Mucosa of rectum (tissue), 2 donors: Measurements from ENCODE around the gene MEA1.
A peak's percentile ranks its signal among the peaks of the same experiment; 100 is the strongest.

Source experiments
- H3K27ac ChIP-seq, 2 donors: one replicate each; pipeline ENCODE4 v1.7.0; 2013; ENCODE audit warnings: inconsistent platforms in 2 of 2, low read depth in 2 of 2, low read length in 2 of 2
- H3K27me3 ChIP-seq, 2 donors: one replicate each; pipeline ENCODE4 v1.7.0; 2013; ENCODE audit warnings: low read length in 2 of 2; ENCODE audit not compliant: control insufficient read depth in 2 of 2, insufficient read depth in 2 of 2
- H3K36me3 ChIP-seq, 2 donors: one replicate each; pipeline ENCODE4 v1.7.0; 2013; ENCODE audit warnings: low read length in 2 of 2; ENCODE audit not compliant: control insufficient read depth in 2 of 2, insufficient read depth in 2 of 2
- H3K4me1 ChIP-seq, 2 donors: one replicate each; pipeline ENCODE4 v1.7.0; 2013; ENCODE audit warnings: low read length in 2 of 2, mild to moderate bottlenecking in 1 of 2; ENCODE audit not compliant: control insufficient read depth in 2 of 2, insufficient read depth in 2 of 2
- H3K4me3 ChIP-seq, 2 donors: one replicate each; pipeline ENCODE4 v1.7.0; 2013; ENCODE audit warnings: low read length in 2 of 2
- H3K9ac ChIP-seq, 2 donors: one replicate each; pipeline ENCODE4 v1.7.0; 2013; ENCODE audit warnings: low read length in 2 of 2, low read depth in 1 of 2, mild to moderate bottlenecking in 1 of 2
- H3K9me3 ChIP-seq, 2 donors: one replicate each; pipeline ENCODE4 v1.7.0; 2013; ENCODE audit warnings: low read length in 2 of 2; ENCODE audit not compliant: control insufficient read depth in 2 of 2
- donor health status: healthy.
- donor health status: Normal muscosa, but diverticular disease.

The MEA1 gene

DNA sequence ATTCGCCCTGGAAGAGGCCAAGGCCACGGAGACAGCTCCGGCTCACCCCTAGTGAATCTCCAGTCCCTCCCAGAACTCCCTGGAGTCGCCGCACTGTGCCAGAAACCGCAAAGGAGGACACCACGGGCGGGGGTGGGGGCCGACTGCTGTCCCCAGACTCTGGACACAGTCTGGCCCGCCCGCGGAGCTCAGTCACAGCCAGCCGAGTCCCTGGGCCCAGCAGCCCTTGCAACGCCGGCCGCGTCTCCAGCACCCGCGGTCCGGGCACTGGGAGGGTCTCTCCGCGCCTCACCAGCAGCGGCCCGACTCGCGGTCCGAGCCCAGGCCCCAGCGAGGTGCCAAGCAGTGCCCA lies 35.3 kb downstream of the MEA1 start:
- Histone ChIP-seq H3K9ac (peak overlapping the region; percentile 83 to 88), H3K4me1 (peaks cover 12% of the 10 kb centered on the region in 2 donors), H3K36me3 (peaks cover 4 to 6% of the 10 kb centered on the region in 2 donors), H3K27ac (peak overlapping the region; percentile 88 to 92), H3K4me3 (peak overlapping the region; percentile 85 to 95), H3K27me3 (no peaks in the 10 kb centered on the region), H3K9me3 (no peaks in the 10 kb centered on the region)

- Histone ChIP-seq H3K27me3 (no peaks in the 10 kb centered on the region), H3K9me3 (no peaks in the 10 kb centered on the region), H3K27ac (no peak overlapping the region), H3K4me3 (no peak overlapping the region), H3K4me1 (peaks cover 11 to 12% of the 10 kb centered on the region in 2 donors), H3K36me3 (peaks cover 6 to 8% of the 10 kb centered on the region in 2 donors), H3K9ac (no peak overlapping the region)
Observed at GRCh38 chr6:42974919-42975505, 38.7 kb downstream of the MEA1 start.

- H3K36me3 ChIP-seq = peaks cover 10 to 12% of the 10 kb centered on the region in 2 donors
Observed at GRCh38 chr6:42973926-42974325, 39.8 kb downstream of the MEA1 start.

GRCh38 chr6:42971746-42972327 lies 41.9 kb downstream of the MEA1 start:
- Histone ChIP-seq H3K4me1 (no peaks in the 10 kb centered on the region), H3K9me3 (no peaks in the 10 kb centered on the region), H3K27me3 (no peaks in the 10 kb centered on the region), H3K27ac (no peak overlapping the region), H3K4me3 (no peak overlapping the region), H3K36me3 (peaks cover 16 to 20% of the 10 kb centered on the region in 2 donors), H3K9ac (no peak overlapping the region)

More at GRCh38 chr6:42973926-42974325, 39.8 kb downstream of the MEA1 start:
- Histone ChIP-seq H3K4me3 (no peak overlapping the region), H3K9ac (no peak overlapping the region), H3K27ac (no peak overlapping the region), H3K9me3 (no peaks in the 10 kb centered on the region), H3K27me3 (no peaks in the 10 kb centered on the region), H3K4me1 (peaks cover 4 to 7% of the 10 kb centered on the region in 2 donors)

DNA sequence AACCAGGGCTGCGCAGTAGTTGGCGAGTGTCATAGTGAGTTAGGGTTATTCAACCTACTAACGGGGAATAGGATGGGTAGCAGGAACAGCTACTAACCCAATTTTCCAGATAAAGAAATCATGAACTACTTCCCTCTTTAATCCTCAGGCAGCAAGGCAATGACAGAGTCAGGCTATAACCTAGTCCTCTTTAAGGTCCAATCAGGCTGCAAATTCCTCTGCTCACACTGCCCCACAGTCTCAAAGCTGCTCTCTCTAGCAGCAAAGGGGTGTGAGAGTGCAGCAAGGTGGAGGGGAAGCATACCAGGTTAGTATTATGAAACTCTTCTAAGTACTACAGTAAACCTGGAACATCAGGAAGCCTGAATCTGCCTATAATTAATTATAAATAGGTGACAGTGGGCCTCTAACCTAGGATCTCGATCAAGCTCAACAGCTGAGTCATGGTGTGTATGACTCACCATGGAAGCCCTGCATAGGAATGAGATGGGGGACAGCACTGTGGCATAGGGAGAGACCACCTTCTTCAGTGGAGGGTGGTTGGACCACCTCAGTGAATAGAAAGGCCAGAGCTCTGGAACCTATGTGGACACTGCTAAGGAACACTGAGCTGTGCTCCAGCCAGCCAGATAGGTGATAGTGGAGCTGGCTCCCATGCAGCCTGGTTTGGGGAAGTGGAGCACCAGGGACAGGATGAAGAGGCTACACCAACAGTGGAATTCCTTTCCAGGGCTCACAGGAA lies 42.7 kb downstream of the MEA1 start:
- Histone ChIP-seq H3K27ac (no peak overlapping the region), H3K27me3 (no peaks in the 10 kb centered on the region), H3K4me1 (no peaks in the 10 kb centered on the region), H3K9me3 (no peaks in the 10 kb centered on the region), H3K4me3 (no peak overlapping the region), H3K36me3 (peaks cover 20% of the 10 kb centered on the region in 2 donors), H3K9ac (no peak overlapping the region)

DNA sequence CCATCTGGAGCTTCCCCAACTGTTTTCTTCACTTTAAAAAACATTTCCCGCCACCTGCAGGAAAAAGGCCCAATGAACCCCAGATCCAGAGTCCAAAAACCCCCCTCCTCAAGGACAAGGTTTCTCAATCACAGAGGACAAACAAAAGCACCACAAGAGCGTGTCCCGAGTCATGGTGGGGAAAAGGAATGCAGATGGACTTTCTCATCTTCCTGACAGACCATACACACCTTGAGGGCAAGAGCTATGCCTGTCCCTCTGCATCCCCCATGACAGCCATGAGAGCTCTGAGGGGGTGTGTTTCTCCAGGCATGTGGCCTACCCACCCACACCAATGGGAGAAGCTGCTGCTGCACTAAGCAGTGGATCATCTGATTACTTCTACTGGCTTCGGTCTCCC lies 43.8 kb downstream of the MEA1 start:
- Histone ChIP-seq H3K27ac (no peak overlapping the region), H3K27me3 (no peaks in the 10 kb centered on the region), H3K4me3 (no peak overlapping the region), H3K4me1 (no peaks in the 10 kb centered on the region), H3K9me3 (no peaks in the 10 kb centered on the region), H3K36me3 (peaks cover 21 to 25% of the 10 kb centered on the region in 2 donors), H3K9ac (no peak overlapping the region)

DNA sequence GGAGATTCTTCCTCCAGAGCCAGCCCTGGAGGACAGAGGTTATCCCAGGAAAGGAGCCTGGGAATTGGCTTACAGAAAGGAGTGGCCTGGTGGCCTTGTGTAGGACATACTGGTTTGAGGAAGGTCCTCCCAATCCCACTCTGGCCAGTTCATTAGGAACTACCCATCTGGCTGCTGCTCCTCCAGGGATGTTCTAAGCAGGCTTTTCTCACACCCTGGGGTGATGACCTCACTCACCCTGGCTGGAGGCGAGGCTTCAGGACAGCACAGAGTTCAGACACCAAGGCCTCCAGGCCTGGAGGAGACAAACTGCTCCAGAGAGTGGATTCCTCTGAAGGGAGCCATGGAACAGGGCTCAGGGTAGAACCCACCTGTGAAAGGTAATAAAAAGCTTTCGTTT lies 44.3 kb downstream of the MEA1 start:
- Histone ChIP-seq H3K9ac (no peak overlapping the region), H3K4me1 (no peaks in the 10 kb centered on the region), H3K27ac (no peak overlapping the region), H3K36me3 (peaks cover 21 to 30% of the 10 kb centered on the region in 2 donors), H3K9me3 (no peaks in the 10 kb centered on the region), H3K4me3 (no peak overlapping the region), H3K27me3 (no peaks in the 10 kb centered on the region)

DNA sequence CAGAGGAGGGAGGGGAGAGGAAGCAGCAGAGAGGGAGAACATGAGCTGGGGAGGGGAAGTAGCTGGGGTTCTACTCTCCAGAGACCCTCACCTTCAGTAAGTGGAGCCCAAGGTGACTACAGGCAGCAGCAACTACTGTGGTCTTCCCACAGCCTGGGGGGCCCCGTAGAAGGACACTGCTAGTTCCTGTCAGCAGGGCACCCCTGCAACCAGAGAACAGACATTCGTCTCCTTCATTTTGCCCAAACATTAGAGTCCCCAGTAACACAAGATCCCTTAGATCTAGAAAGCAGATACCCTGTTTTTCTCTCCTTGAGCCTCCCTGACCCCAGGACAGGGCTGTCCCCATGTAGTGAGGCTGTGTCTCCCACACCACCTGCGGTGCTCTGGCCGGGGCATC lies 45.0 kb downstream of the MEA1 start:
- Histone ChIP-seq H3K4me3 (no peak overlapping the region), H3K36me3 (peaks cover 27 to 29% of the 10 kb centered on the region in 2 donors), H3K4me1 (no peaks in the 10 kb centered on the region), H3K27me3 (no peaks in the 10 kb centered on the region), H3K9me3 (no peaks in the 10 kb centered on the region), H3K27ac (no peak overlapping the region), H3K9ac (no peak overlapping the region)

DNA sequence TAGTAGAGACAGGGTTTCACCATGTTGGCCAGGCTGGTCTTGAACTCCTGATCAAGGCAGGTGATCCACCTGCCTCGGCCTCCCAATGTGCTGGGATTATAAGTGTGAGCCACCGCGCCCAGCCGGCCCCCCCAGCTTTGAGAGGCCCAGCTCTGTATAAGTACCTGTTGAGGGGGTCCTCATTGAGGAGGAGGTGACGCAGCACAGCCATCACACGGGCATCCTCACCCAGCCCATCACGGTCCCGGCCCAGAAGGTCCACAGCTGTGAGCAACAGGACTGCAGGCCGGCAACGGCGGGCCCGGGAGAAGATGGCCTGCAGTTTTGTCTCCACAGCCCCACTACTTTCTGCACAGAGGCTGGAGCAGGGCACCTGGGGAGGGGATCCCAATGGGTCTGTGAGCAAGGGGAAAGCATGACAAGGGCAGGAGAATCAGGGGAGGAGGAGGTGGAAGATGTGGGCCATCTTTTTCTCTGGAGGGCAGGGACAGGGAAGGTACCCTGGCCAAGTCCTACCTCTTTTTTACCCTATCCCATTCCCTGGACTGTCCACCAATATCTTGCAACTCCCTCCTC lies 45.5 kb downstream of the MEA1 start:
- no peak overlapping the region for H3K9ac ChIP-seq
- H3K4me1 ChIP-seq = no peaks in the 10 kb centered on the region
- no peak overlapping the region for H3K4me3 ChIP-seq
- H3K27ac ChIP-seq = no peak overlapping the region
- no peaks in the 10 kb centered on the region for H3K9me3 ChIP-seq
- H3K36me3 ChIP-seq = peaks cover 26 to 27% of the 10 kb centered on the region in 2 donors
- no peaks in the 10 kb centered on the region for H3K27me3 ChIP-seq

- Histone ChIP-seq H3K9ac (no peak overlapping the region), H3K27ac (no peak overlapping the region), H3K9me3 (no peaks in the 10 kb centered on the region), H3K36me3 (peaks cover 27 to 28% of the 10 kb centered on the region in 2 donors), H3K4me1 (no peaks in the 10 kb centered on the region), H3K27me3 (no peaks in the 10 kb centered on the region), H3K4me3 (no peak overlapping the region)
Observed at GRCh38 chr6:42967228-42967627, 46.5 kb downstream of the MEA1 start.
